HCT116 (cell line): Measurements from ENCODE around the gene PCTP. TPM values are rescaled to one million over a fixed set of nuclear protein-coding genes. Genes with fewer than 3 reads are reported as not detected.

Experiments used
- ATAC-seq: fragments of 200-7000 bp; cut with Tn5 transposase; 2 replicates; pipeline ENCODE4 v1.9.1; 2020; ENCODE audit warnings: mild to moderate bottlenecking, moderate library complexity
- BruUV-seq: library from RNA; stranded (reverse); fragments of 400-500 nt; replicated peaks from 2 replicates; lab custom pipeline; 2021; lab: Mats Ljungman, UMichigan
- CTCF ChIA-PET: fragments of 300-600 bp; sonication (Branson Sonifier 250); formaldehyde crosslinking; loops from one replicate; lab custom pipeline; 2021; ENCODE audit warnings: antibody characterized with exemption; lab: Charles Lee
- POLR2A ChIA-PET: fragments of 300-600, 350-600 bp; sonication (Branson Sonifier 250); formaldehyde crosslinking; loops from one replicate; lab custom pipeline; 2021; ENCODE audit warnings: antibody characterized with exemption; lab: Charles Lee
- RAD21 ChIA-PET, 2 experiments: fragments of 300-600 bp; sonication (Branson Sonifier 250); formaldehyde crosslinking; loops; one replicate each; lab custom pipeline; 2023; ENCODE audit warnings: low total read pairs in 2 of 2; ENCODE audit not compliant: uncharacterized antibody in 2 of 2, unreplicated experiment in 2 of 2, low non-redundant PET in 1 of 2; lab: Charles Lee
- DNase-seq: peaks from one replicate; pipeline ENCODE4 v3.0.0-alpha.2; 2010; ENCODE audit warnings: low read depth, low spot score
- H2AFZ ChIP-seq: fragments of 200-600 bp; shearing (Covaris generic), sonication (generic); 2 replicates; pipeline ENCODE4 v1.6.1; 2017; ENCODE audit warnings: low read depth, mixed run types, mixed read lengths, antibody characterized with exemption, low read length; ENCODE audit not compliant: poor library complexity, severe bottlenecking
- H3K27ac ChIP-seq: 2 replicates; pipeline ENCODE4 v1.5.1; 2012; ENCODE audit warnings: low read depth, low read length
- H3K27me3 ChIP-seq: fragments of 200-600 bp; sonication (generic); 2 replicates; pipeline ENCODE4 v1.6.1; 2016; ENCODE audit warnings: mixed run types, low read length, mixed read lengths; ENCODE audit not compliant: insufficient read depth
- H3K36me3 ChIP-seq, 2 experiments: fragments of 200-500 bp in 1 of 2; fragments of 200-600 bp in 1 of 2; sonication (Bioruptor generic) in 1 of 2; sonication (generic) in 1 of 2; 2 replicates each; pipeline versions ENCODE4 v1.5.1 to v1.6.1; 2014 to 2016; ENCODE audit warnings: low read length in 2 of 2, inconsistent platforms in 1 of 2, mixed read lengths in 1 of 2, mixed run types in 1 of 2; ENCODE audit not compliant: insufficient read depth in 2 of 2, control insufficient read depth in 1 of 2
- H3K4me1 ChIP-seq, 2 experiments: fragments of 200-600 bp in 1 of 2; sonication (generic) in 1 of 2; 2 replicates each; pipeline versions ENCODE4 v1.5.1 to v1.6.1; 2012 to 2017; ENCODE audit warnings: low read length in 2 of 2, inconsistent platforms in 1 of 2, mild to moderate bottlenecking in 1 of 2, mixed read lengths in 1 of 2, mixed run types in 1 of 2, moderate library complexity in 1 of 2; ENCODE audit not compliant: insufficient read depth in 2 of 2, control insufficient read depth in 1 of 2
- H3K4me2 ChIP-seq: fragments of 200-600 bp; sonication (generic); 2 replicates; pipeline ENCODE4 v1.6.1; 2017; ENCODE audit warnings: mixed run types, low read length, mixed read lengths
- H3K4me3 ChIP-seq, 2 experiments: fragments of 200-600 bp in 1 of 2; sonication (generic) in 1 of 2; replicated peaks in 1 of 2; 2 replicates each; pipeline ENCODE4 v1.5.1; 2011 to 2016; ENCODE audit warnings: low read length in 2 of 2, control low read depth in 1 of 2, low read depth in 1 of 2, mild to moderate bottlenecking in 1 of 2, mixed read lengths in 1 of 2, mixed run types in 1 of 2
- H3K79me2 ChIP-seq: fragments of 200-600 bp; sonication (generic); 2 replicates; pipeline ENCODE4 v1.6.1; 2017; ENCODE audit warnings: mild to moderate bottlenecking, mixed run types, low read length, moderate library complexity, mixed read lengths; ENCODE audit not compliant: insufficient read depth
- H3K9ac ChIP-seq: fragments of 200-600 bp; sonication (generic); 2 replicates; pipeline ENCODE4 v1.6.1; 2016; ENCODE audit warnings: low read length, mixed read lengths
- H3K9me2 ChIP-seq: fragments of 200-600 bp; sonication (generic), shearing (Covaris generic); 2 replicates; pipeline ENCODE4 v1.6.1; 2017; ENCODE audit warnings: mixed run types, mild to moderate bottlenecking, moderate library complexity; ENCODE audit not compliant: insufficient read depth
- H3K9me3 ChIP-seq, 2 experiments: fragments of 200-500 bp in 1 of 2; fragments of 200-600 bp in 1 of 2; sonication (Bioruptor generic) in 1 of 2; sonication (generic) in 1 of 2; 2 replicates each; pipeline ENCODE4 v1.6.1; 2014 to 2017; ENCODE audit warnings: low read length in 2 of 2, mixed read lengths in 2 of 2, inconsistent platforms in 1 of 2, low read depth in 1 of 2, mild to moderate bottlenecking in 1 of 2, mixed run types in 1 of 2, moderate library complexity in 1 of 2; ENCODE audit not compliant: control insufficient read depth in 1 of 2, insufficient read depth in 1 of 2
- H4K20me1 ChIP-seq: fragments of 200-600 bp; sonication (generic), shearing (Covaris generic); 2 replicates; pipeline ENCODE4 v1.6.1; 2017; ENCODE audit warnings: mixed run types, mild to moderate bottlenecking, moderate library complexity; ENCODE audit not compliant: insufficient read depth
- ATF3 ChIP-seq: IDR thresholded peaks from 2 replicates; pipeline ENCODE4 v1.6.1; 2012
- CBX3 ChIP-seq: IDR thresholded peaks from 2 replicates; pipeline ENCODE4 v1.6.1; 2012; ENCODE audit warnings: low read depth
- CEBPB ChIP-seq: IDR thresholded peaks from 2 replicates; pipeline ENCODE4 v1.6.1; 2012; ENCODE audit warnings: low read depth
- ELF1 ChIP-seq: IDR thresholded peaks from 2 replicates; pipeline ENCODE4 v1.6.1; 2012; ENCODE audit warnings: low read depth, borderline replicate concordance
- FOSL1 ChIP-seq: IDR thresholded peaks from 2 replicates; pipeline ENCODE4 v1.6.1; 2012; ENCODE audit warnings: low read depth
- JUND ChIP-seq: IDR thresholded peaks from 2 replicates; pipeline ENCODE4 v1.6.1; 2012
- MAX ChIP-seq: IDR thresholded peaks from 2 replicates; pipeline ENCODE4 v1.6.1; 2012
- POLR2A ChIP-seq: IDR thresholded peaks from 2 replicates; pipeline ENCODE4 v1.7.0; 2011; ENCODE audit warnings: borderline replicate concordance; ENCODE audit not compliant: insufficient read depth, insufficient read length; ENCODE audit errors: extremely low read depth
- POLR2AphosphoS5 ChIP-seq: IDR thresholded peaks from 2 replicates; pipeline ENCODE4 v1.6.1; 2011; ENCODE audit warnings: mild to moderate bottlenecking, low read depth, low read length, moderate library complexity
- RAD21 ChIP-seq: IDR thresholded peaks from 2 replicates; pipeline ENCODE4 v1.6.1; 2012; ENCODE audit warnings: low read depth, mild to moderate bottlenecking
- SRF ChIP-seq: IDR thresholded peaks from 2 replicates; pipeline ENCODE4 v1.6.1; 2012; ENCODE audit warnings: low read depth
- TCF7L2 ChIP-seq: IDR thresholded peaks from 2 replicates; pipeline ENCODE4 v1.7.0; 2011; ENCODE audit warnings: borderline replicate concordance, inconsistent platforms; ENCODE audit not compliant: insufficient read depth, insufficient read length; ENCODE audit errors: extremely low read depth
- ZBTB33 ChIP-seq: IDR thresholded peaks from 2 replicates; pipeline ENCODE4 v1.6.1; 2011; ENCODE audit warnings: mild to moderate bottlenecking, low read length, moderate library complexity; ENCODE audit not compliant: insufficient replicate concordance; ENCODE audit errors: extremely low read depth
- intact Hi-C: fragments of 100-400 bp; cut with micrococcal nuclease; formaldehyde crosslinking; loops from 2 replicates; pipeline ENCODE4 v1.10.0; 2022
- total RNA-seq: library from RNA; stranded (reverse); gene quantifications from one replicate; pipeline ENCODE4 v1.2.1, GENCODE V29; 2021; ENCODE audit not compliant: unreplicated experiment

The PCTP gene
- total RNA-seq, 1 experiment from 2014 or later, result 16.3 TPM

- Histone ChIP-seq H3K9me3 (no peaks in the 10 kb centered on the region), H3K4me3 (no peak overlapping the region), H3K4me1 (peaks cover 0 to 3% of the 10 kb centered on the region in 2 experiments; a peak in 1 of 4 replicates), H3K79me2 (no peaks in the 10 kb centered on the region), H3K27me3 (peaks cover 89% of the 10 kb centered on the region), H4K20me1 (no peaks in the 10 kb centered on the region), H3K9me2 (no peaks in the 10 kb centered on the region), H3K36me3 (no peaks in the 10 kb centered on the region), H3K27ac (no peak overlapping the region), H2AFZ (no peak overlapping the region), H3K9ac (no peak overlapping the region), H3K4me2 (no peak overlapping the region)
- ATAC-seq (no peak), DNase-seq (no peak)
- BruUV-seq, result no TSS peak
- CTCF ChIA-PET, result interaction anchor here (1.8 kb wide), 1 partner anchor 9 kb away, joined by 6 read pairs; no protein-coding TSS in a partner anchor
- RAD21 ChIA-PET, result no interaction called here
- no peak for TF ChIP-seq FOSL1
- TF ChIP-seq POLR2A, result no peak
- no peak for TF ChIP-seq CEBPB
- no peak for TF ChIP-seq TCF7L2
- TF ChIP-seq MAX, result no peak
- TF ChIP-seq CBX3, result no peak
- TF ChIP-seq POLR2AphosphoS5, result no peak
- TF ChIP-seq ELF1, result no peak
- no peak for TF ChIP-seq RAD21
- no peak for TF ChIP-seq JUND
- TF ChIP-seq ZBTB33, result no peak
- TF ChIP-seq ATF3, result no peak
- TF ChIP-seq SRF, result no peak
- intact Hi-C loops, result no loop called here
- POLR2A ChIA-PET, result no interaction called here
Observed at GRCh38 chr17:55727920-55728319, 22.9 kb upstream of the PCTP start.
